HG03354 (cell line): Measurements from ENCODE around the gene CASZ1.

ENCODE experiments used
- ATAC-seq: cut with Tn5 transposase; IDR thresholded peaks from one replicate; pipeline ENCODE4 v1.9.1; 2021; ENCODE audit warnings: mild to moderate bottlenecking; ENCODE audit not compliant: unreplicated experiment, poor library complexity, severe bottlenecking

CASZ1 gene

DNA sequence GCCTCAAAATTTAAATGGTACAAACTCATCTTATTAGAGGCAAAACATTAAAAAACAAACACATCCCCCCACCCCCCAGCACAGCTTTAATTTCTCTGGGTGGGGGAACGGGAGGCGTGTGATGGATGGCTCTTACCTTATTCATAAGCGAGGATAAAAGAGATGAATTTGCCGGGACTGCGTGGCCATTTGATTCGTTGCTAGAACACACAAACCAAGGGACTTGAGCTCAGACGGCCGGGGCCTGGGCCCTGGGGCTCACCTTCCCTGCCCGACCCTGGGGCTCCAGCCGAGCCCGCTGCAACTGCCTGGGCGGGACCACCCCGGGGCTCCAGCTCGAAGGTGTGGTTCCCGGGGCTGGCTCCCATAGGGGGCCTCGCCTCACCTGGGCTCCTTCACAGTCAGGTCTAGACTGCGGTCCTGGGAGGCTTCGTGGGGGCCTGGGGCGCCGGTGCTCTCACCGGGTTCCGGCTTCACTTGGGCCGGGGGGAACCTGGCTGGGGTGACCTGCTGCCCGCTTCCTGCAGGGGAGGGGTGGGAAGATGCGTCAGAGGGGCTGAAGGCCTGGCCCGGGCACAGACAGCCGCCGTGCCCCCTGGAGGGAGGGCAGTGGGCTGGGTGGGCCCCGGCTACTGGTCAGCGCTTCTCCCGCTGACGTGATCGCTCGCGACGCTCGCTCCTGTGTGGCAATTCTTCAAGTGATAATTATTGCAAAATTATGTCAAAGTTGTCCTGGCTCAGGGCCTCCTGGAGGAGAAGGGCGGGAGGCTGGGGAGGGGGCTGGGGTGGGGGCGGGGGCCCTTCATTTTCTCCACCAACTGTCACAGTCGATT lies 145.7 kb downstream of the CASZ1 start:
- ATAC-seq: no peak

DNA sequence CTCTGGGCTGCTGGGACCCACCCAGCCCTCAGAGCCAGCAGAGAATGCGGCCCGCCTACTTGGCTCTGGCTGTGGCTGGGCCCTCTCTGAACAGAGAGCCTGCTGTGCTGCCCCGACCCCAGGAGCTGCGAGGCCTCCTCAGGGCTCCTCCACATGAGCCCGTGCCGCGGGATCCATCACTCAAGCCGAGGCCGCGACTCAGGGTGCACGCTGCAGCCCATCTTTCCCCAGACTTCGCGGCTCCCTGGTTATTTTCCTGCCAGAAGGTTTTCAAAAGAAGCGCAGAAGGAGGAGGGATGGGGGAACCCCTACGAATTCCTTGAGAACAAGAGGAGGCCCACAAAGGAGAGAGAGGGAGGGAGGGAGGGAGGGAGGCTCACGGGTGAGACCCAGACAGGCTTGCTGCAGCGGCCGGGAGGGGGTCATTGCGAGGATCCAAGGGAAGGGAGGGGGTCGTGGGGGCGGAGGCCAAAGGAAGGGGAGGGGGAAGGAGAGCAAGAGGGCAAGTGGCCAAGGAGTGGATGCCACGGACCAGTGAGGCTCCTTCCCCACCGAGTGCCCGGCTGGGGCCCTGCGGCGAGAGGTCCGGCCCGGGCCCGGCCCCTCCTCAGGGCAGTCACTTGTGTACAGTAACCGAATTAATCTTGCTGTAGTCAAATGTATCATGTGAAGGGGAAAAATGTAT lies 146.8 kb downstream of the CASZ1 start:
- no peak for ATAC-seq

DNA sequence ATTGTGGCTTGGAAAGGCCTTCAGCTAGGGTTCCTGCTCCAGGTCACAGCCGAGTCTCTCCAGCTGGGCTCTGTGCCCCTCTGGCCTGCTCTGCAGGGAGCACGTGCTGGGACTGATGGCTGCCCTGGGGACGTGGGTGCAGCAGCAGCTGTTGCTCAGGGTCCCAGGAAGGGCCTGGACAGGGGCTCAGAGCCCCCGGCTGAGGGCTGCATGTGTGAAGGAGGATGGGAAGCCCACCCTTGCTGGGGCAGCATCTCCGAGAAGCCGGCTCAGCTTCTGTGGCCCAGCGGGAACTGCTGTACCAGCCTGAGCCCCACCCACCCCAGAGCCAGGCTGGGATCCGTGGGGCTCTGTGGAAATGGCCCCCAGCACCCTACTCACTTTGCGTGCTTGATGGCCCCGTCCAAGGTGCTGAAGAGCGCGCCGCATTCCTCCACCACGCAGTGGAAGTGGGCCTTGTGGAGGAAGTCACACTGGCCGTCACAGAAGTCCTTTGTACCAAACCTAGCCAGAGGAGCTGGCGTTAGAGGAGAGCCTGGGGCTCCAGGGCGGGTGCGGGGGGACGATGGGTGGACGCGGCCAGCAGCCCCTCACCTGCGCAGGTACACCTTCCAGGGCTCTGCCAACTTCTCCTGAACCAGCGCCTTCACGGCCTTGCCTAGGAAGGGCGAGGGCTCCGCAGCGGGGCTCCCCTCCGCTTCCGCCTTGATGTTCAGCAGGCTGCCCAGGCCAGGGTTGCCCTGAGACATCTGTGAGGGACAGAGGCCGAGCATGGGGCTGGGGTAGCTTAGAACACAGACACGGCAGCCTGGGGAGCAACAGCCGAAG lies 147.5 kb downstream of the CASZ1 start:
- no peak for ATAC-seq

- ATAC-seq: no peak
These were observed 148.9 kb downstream of the CASZ1 start for GRCh38 chr1:10647414-10648170.

- ATAC-seq: no peak
These were observed 150.0 kb downstream of the CASZ1 start for GRCh38 chr1:10646347-10646861.

DNA sequence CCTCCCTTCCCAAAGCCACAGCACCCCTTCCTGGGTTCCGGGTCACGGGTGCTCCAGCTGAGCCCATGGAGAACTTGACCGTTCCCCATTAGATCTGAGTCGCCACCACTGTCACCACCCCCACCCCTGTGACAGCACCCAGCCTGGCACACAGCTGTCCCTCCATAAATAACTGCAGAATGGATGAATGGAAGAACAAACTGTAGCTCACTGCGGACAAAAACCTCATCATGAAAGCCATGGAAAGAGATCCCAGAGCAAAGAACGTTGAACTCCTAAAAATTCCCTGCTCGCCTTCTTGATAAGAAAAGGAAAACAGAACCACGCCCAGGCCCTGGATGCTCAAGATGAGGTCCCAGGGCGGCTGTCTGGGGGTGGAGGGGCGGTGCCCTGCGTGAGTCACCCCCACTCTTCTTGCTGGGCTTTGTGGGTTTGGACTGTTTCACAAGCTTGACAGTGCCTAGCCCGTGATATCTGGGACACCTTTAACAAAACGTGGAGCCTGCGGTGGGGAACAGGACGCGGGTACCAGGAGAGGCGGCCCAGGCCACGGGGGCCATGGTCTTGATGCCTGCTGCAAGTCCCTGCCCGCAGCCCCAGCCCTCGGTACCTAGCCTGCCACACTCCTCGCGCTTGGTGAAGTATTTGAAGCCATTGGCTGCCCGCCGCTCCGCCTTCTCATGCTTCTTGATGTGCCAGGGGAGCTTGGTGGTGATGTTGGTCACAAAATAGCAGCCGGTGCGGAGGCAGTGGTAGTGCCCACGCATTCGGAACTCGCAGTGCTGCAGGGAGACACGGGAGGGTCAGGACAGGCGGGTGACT lies 151.9 kb downstream of the CASZ1 start:
- ATAC-seq: no peak

- no peak for ATAC-seq
These were observed 152.7 kb downstream of the CASZ1 start for GRCh38 chr1:10643607-10644306.

DNA sequence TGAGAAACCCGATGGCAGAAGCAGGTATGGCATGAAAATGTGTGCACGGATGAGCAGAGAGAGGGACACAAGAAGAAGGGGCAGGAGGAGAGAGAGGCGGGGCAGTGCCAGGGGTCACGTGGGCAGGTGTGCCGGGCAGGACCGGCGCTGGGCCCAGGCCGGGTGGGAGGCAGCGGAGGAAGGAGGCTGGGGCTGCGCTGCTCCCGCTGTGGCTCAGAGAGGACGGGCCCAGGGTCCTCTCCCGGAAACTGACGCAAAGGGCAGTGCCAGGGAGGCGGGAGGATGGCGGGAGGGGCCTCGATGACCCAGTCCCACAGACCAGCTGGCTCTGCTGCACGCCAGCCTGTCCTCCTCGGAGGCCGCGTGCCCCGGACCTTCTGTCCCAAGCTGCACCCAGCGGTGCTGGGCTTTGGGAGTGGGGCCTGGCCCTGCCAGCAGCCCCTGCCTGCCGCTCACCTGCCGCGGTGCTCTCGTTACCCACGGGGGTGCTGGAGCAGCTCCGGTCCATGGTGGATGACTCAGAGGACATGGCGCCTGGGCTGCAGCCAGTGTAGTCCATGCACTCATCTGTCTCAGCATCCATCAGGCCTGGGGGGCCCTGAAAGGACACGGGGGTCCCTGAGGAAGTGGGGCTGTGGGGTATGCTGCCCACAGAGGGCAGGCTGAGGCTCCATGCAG lies 153.9 kb downstream of the CASZ1 start:
- no peak for ATAC-seq

DNA sequence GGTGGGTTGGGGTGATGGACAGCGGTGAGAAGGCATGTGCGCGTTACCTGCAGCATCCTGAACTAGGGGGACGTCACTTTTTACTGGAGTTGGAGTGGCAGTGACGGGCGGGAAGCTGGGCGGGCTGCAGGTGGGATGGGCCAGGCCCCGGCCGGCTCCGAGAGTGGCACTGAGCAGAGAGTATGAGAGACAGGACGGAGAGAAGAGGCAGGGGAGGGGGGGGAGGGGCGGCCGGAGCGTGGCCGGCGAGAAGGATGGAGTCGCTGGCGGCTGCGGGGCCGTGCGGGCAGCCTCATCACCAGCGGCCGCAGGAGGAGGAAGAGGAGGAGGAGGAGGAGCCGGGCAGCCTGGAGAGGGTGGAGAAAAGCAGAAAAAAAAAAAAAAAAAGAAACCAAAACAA lies 154.5 kb downstream of the CASZ1 start:
- no peak for ATAC-seq

DNA sequence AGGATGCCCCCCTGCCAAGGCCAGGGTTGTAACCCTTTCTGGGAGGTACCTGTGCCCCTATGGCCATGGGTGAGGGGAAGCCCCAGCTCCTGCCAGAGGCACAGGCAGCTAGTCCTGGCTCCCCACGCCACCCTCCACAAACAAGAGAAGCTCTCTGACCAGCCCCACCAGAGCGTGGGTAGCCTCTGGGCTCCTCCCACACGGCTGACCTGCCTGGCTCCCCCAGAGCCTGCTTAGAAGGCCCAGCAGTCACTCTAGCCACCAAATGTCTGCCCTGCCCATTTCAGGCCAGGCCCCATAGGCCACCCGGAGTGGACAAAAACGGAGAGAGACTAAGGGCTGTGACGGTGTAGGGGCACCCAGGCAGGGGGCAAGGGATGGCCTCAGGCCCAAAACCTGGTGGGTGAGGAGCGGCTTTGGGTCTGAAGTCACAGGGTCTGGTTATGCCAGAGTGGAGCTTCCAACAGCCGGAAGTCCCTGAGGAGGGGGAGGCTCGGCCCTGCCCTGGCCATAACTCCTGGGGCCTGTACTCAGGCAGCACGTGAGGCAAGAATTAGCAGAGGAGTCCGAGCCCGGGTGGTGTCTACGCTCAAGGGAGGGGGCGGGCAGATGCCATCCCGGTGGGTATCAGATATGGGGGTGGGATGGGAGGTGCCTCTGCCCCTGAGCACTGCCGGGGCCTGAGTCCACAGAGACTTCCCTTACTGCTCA lies 155.4 kb downstream of the CASZ1 start:
- ATAC-seq: no peak

GRCh38 chr1:10639775-10640578 lies 156.5 kb downstream of the CASZ1 start:
- no peak for ATAC-seq

GRCh38 chr1:10639011-10639774 lies 157.3 kb downstream of the CASZ1 start:
- no peak for ATAC-seq

DNA sequence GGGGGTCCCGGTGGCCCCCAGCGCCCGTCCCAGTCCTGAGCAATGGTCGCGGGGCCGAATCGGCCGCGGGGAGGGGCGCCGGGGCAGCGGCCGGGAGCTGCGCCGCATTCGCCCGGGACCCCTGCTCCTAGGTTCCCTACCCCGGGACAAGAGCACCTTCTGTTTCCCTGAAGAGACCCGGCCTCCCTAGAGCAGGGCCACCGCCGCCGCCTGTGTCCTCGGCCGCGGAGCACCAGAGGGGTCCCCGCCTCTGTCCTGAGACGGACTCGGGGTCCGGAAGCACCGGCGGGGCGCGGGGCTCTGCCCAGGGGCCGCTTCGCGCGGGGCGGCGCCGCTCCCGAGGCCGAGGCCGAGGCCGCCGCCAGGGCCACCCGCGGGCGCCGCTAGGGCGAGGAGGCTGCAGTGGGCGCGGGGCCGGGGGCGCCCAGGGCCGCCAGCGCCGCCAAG lies 157.9 kb downstream of the CASZ1 start:
- no peak for ATAC-seq

GRCh38 chr1:10637834-10638558 lies 158.4 kb downstream of the CASZ1 start:
- no peak for ATAC-seq

DNA sequence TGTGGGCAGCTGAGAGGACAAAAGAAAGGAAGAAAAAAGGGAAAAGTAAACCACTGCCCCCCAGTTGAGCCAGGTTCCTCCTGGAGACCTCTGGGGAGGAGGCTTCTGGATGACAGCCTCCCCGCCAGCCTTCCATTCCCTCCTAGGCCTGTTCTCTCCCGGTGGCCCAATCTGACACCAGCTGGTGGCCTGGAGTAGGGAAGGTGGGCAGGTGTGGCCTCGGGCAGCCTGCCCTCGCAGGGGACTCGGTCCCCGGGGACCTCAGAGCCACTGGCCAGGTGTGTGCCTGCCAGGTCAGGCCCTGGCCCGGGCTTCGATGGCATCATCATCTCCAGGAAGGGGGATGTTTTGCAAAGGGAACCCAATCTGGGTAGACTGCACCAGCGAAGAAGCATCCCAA lies 159.0 kb downstream of the CASZ1 start:
- ATAC-seq: no peak
